ENCODE data around the gene CACNA2D1.

The CACNA2D1 gene

DNA sequence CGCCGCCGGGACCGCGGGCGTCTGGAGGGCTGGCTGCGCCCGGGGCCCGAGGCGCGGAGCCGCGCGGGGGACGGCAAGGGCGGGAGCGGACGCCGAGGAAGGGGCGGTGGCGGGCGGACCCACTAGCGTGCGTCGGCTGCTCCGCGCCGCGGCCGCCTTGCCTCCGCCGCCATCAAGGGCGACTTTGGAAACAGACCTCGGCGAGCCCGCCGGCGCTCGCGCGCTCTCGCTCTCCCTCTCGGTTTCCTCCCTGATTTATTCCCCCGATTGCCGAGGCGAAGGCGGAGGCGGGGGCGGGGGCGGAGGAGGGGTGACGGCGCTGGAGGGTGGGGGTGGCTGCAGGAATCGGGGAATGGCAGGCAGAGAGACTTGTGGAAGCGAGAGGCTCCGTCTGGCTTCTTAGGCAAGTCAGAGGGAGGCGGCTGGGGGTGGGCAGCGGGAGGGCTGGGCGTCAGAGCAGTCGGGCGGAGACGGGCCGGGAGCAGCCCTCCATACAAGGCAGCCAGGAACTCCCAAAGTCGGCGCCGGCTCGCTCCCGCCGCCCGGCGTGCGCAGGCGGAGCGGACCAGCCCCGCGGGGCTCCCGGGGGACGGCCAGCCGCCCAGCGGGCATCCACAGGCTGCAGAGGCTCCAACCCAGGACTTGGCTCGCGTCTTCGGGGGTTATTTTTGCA is at the start of gene CACNA2D1:
CACNA2D1 (minus strand) TSS at position 231 of the 673 bp plus-strand sequence.
- no peak for ATAC-seq

DNA sequence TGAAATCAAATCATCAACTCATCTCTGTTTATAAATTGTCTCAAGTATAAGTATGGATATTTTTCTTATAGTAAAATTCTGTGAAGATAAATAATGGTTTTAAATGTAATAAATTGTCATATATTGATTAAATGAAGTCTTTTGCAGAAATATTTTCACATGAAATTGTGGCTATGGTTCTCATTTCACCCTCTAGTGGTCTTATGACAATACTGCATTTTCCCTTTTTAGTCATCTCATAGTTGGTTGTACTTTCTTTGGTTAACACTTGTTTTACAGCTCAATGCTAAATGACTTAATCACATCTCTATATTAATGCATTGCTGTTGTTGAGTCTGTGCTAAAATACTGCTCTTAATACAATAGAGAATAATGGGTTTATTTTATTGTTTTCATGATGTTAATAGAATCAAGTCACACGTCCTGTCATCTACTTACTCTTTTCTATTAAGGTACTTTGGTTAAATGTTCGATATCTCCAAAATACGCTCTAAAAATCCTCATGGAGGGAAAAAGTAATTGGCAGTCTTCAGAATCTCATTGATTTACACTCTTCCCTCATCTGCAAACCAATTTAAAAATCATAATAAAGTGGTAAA is 38.0 kb upstream of the CACNA2D1 start:
- ATAC-seq: no peak

- ATAC-seq: no peak
Observed at GRCh38 chr7:82477733-82478515, 34.3 kb upstream of the CACNA2D1 start.

DNA sequence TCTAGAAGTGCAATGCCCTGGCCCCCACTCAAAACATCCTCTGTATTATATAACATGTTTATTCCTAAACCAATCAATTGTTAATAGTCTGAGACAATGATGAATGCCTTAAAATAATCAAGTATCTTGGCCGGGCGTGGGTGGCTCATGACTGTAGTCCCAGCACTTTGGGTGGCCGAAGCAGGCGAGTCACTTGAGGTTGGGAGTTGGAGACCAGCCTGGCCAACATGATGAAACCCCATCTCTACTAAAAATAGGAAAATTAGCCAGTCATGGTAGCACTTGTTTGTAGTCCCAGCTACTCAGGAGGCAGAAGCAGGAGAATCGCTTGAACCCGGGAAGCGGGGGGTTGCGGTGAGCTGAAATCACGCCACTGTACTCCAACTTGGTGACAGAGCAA is 29.4 kb upstream of the CACNA2D1 start:
- ATAC-seq: no peak

- ATAC-seq: no peak
Observed at GRCh38 chr7:82471351-82472020, 27.9 kb upstream of the CACNA2D1 start.

DNA sequence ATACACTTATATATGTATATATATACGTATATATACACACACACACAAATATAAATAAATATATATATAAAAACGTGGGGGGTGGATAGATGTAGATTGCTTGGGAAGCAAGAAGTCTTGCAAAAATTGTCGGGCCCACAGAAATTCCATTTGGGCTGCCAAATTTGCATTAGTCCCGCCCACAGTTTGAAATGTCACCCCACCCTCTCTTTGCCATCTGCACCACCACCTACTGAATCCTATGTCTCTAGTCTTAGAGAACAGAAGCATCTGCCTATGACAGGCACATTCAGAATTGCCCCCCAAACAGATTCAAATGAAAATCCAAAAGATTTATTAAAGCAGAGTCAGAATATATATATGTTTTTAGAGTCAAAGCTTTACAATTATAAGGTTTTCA is 25.6 kb upstream of the CACNA2D1 start:
- no peak for ATAC-seq

DNA sequence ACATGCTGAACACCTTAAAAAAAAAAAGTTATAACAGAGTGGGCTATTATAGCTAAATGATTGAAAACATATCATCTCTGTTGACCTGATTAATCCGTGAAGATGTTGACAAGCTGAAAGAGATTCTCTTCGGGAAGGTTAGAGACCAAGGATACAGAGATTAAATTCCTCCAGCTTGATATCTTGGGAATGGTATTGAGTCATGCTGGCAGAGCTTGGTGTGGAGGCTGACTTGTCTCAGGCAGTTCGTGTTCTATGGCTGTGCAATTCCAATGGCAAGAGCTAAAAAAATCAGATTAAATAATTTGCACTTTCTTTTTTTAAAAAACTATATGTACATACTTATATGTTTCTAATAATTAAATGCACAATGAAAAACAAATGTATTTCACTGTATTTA is 24.9 kb upstream of the CACNA2D1 start:
- ATAC-seq: no peak

DNA sequence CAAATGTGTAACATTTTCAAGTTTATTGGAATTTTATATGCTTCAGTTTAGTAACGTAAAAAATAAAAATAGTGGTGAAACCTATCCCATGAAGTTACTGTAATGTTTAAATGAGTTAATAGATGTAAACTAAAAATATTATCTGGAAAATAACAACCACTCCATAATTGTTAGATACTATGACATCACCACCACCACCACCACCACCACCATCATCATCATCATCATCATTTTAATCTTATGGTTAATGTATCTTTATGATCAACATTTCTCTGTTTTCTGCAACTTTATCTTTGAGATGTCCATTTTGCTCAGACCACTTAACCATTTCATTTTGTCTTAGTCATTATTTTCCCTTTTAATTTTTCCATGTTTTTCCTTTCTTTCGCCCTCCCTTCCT is 23.4 kb upstream of the CACNA2D1 start:
- no peak for ATAC-seq

GRCh38 chr7:82464372-82464771 is 20.8 kb upstream of the CACNA2D1 start:
- no peak for ATAC-seq

DNA sequence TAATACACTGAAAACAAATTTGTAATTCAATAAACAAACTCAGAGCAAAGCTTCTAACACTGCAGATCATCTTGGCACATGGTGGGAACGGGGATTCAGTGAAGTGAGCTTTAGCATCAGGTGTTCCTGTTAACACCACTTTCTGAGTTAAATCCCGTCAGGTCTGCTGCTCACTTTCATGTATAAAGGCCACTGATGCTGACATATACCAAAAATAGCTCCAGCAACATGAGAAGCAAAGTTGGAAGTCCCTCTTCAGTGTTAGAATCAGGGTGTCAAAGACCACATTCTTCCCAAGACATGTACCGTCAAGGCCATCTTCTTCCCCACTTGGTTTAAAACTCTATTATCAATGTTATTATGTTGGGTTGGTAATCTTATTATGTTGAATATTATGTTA is 11.7 kb upstream of the CACNA2D1 start:
- ATAC-seq: no peak

- ATAC-seq: no peak
Observed at GRCh38 chr7:82450759-82451158, 7.2 kb upstream of the CACNA2D1 start.

DNA sequence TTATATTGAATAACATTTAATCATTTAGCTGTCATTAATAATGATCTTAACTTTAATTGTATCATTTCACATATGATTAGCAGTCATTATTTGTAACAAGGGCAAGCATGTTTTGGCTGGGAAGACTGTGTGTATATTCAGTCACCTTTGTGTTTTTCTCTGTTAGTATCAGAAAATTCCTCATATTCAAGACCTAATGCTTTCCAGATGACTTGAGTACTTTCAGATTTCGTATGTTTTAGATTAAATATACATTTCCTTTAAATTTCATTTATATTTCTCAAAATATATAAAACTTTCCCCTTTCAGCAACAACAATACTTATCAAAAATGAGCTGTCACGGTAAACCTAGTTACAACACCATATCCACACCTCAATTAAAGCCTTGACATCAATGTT is 6.3 kb upstream of the CACNA2D1 start:
- no peak for ATAC-seq

DNA sequence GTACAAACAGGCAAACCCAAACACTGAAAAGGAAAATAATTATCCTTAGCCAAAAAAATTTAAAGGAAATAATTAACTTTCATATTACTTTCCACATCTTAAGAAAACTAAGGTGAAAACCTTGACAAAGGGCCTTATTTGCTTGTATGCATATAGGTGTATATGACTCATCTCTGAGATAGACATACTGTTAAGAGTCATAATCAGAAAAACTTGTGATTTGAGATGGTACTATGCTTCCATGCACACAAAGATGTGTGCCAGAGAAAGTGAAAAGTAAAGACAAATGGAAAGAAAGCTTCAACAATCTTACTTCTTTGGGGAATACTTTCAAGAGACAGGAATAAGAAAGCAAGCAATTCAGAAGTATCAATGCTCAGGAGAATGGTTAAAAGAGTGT is 3.3 kb upstream of the CACNA2D1 start:
- no peak for ATAC-seq

- ATAC-seq: no peak
Observed at GRCh38 chr7:82445271-82445670, 1.7 kb upstream of the CACNA2D1 start.

DNA sequence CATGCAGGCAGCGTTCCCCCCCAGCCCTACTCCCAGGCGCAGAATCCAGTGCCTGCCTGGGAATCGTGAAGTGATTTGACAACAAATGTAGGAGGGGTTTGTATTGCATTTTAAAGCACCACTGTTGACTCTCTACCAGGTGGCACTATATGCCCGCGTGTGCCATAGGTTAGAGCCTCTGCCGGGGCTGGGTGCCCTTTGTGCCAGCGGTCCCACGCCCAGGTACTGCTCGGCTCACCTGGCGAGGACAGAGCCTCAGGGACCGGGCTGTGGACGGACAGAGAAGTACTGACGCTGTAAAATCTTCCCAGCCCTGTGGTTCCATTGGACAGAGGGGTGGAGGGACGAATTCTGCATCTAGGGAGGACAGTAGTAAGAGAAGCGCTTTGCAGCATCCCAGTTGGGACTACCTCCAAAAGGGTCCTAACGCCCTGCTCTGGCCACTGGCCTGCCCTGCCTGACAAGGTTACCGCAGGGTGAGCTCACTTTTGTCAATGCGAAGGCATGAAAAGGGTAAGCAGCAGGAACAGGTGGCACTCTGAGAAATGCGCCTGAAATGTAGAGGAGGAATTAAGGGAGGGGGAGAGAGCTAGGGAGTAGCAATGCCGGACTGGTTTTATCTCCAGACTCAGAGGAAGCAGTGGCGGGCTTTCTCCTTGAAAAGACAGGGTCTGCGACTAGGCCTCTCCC is 788 bp upstream of the CACNA2D1 start:
- no peak for ATAC-seq

GRCh38 chr7:82443036-82443546 is 486 bp downstream of the CACNA2D1 start:
- no peak for ATAC-seq

GRCh38 chr7:82442492-82443035 is 1.0 kb downstream of the CACNA2D1 start:
- no peak for ATAC-seq

DNA sequence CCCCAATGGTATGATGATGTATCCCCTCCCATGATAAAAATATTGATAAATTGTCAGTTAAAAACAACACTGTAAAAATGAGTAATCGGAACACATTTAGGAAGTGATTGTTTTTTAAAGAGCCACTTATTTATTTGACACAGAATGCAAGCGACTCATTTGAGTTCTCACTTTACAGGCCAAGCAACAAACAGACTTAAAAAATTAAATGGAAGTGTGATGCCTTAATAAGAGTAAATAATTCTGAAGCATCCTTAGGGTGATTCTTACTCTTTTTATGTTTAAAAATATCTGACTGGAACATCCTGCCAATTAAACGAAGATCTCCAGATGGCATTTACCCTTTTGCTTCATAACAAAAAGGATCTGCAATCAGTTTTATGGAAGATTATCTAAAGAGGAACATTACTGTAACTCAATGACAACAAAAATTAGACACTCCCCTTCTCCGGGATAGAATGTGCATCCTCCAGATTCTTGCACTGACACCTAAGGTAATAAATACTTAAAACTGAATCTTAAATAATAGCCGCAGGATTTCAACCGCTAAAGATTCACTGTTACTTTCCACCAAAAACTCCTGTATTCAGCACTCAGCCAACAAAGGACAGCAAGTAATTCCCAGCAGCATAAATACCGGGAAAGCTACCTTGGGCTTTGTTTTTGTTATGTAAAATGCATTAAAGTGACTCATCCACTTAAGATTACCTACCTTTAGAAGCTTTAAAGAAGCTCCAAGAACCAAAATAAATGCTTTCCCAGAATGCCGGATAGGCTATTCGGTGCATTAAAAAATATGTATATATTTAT is 1.7 kb downstream of the CACNA2D1 start:
- no peak for ATAC-seq

- ATAC-seq: no peak
Observed at GRCh38 chr7:82438521-82438920, 5.1 kb downstream of the CACNA2D1 start.

DNA sequence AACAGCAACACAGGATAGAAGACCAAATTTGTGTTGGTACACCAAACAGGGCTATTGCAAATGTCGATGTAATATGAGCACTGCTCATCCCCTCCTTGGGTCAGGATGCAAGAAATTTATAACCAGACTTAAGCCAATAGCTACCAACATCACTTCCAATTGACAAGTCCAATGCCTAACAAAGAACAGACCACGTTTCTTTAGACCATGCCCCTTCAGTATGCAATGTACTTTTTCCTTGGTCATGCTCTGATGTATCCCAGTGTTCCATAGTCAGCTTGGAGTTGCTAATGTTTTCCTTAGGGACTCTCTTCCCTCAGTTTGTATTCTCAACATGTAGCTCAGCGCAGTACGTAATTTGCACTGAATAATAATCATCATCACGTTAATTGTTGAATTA is 7.8 kb downstream of the CACNA2D1 start:
- ATAC-seq: no peak

DNA sequence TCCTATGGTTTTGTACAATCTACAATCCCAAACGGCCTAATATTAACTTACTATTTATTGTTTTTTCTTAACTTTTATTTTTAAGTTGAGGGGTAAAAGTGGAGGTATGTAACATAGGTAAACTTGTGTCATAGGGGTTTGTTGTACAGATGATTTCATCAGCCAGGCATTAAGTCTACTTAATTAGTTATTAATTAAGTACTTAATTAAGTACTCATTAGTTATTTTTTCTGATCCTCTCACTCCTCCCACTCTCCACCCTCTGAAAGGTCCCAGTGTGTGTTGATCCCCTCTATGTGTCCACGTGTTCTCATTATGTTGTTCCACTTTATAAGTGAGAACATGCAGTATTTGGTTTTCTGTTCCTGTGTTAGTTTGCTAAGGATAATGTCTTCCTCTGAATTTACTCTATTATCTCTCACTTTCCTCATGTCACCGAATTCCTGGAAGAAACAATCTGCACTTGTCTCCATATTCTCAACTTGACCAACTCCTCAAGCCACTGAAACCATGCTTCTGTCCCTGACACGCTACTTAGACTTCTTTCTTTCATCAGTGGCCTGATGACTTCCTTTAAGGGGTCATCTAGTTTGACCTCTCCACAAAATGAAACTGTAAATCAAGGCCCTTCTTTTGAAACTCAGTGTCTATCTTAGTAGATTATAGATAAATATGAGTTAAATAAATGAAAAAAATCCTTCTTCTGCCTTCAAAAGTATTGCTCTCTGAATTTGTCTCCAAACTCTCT is 9.1 kb downstream of the CACNA2D1 start:
- no peak for ATAC-seq
